B cell (primary cell): Measurements from ENCODE around the gene LNP1.

ENCODE experiments used
- CTCF ChIP-seq: fragments of 200-600 bp; IDR thresholded peaks from one replicate; pipeline ENCODE4 v1.8.0; 2022; ENCODE audit warnings: antibody characterized with exemption, mild to moderate bottlenecking
- EZH2 ChIP-seq: IDR thresholded peaks from 2 replicates; pipeline ENCODE4 v1.6.1; 2012; ENCODE audit warnings: borderline replicate concordance, low read depth, mild to moderate bottlenecking, moderate library complexity, low read length; ENCODE audit not compliant: insufficient read depth, poor library complexity, severe bottlenecking

- TF ChIP-seq CTCF (no peak), EZH2 (no peak)
Observed at GRCh38 chr3:100500320-100500880, 99.1 kb downstream of the LNP1 start.
